GM21619 (cell line): ENCODE results near the gene CEP295NL.
A peak's percentile ranks its signal among the peaks of the same experiment; 100 is the strongest.
"Not testable (repeated sequence)": the region's sequence is repeated elsewhere in the genome, so short reads cannot be mapped to it uniquely, and the experiment has no call there.

Experiments used
- ATAC-seq: cut with Tn5 transposase; IDR thresholded peaks from one replicate; pipeline ENCODE4 v1.9.1; 2021; ENCODE audit not compliant: unreplicated experiment

The CEP295NL gene

GRCh38 chr17:78867046-78867445 is 36.0 kb downstream of the CEP295NL start:
- ATAC-seq: not testable (repeated sequence)

- no peak for ATAC-seq
Observed at GRCh38 chr17:78865682-78866390, 37.2 kb downstream of the CEP295NL start.

GRCh38 chr17:78864117-78864516 is 38.9 kb downstream of the CEP295NL start:
- no peak for ATAC-seq

GRCh38 chr17:78862073-78863023 is 40.7 kb downstream of the CEP295NL start:
- no peak for ATAC-seq

GRCh38 chr17:78861229-78861628 is 41.8 kb downstream of the CEP295NL start:
- ATAC-seq: no peak

GRCh38 chr17:78859051-78859450 is 44.0 kb downstream of the CEP295NL start:
- ATAC-seq: no peak

GRCh38 chr17:78857266-78857665 is 45.7 kb downstream of the CEP295NL start:
- ATAC-seq: no peak

GRCh38 chr17:78855561-78856165 is 47.3 kb downstream of the CEP295NL start:
- ATAC-seq: no peak

GRCh38 chr17:78854508-78854907 is 48.5 kb downstream of the CEP295NL start:
- no peak for ATAC-seq

GRCh38 chr17:78853926-78854394 is 49.0 kb downstream of the CEP295NL start:
- ATAC-seq: no peak

- no peak for ATAC-seq
Observed at GRCh38 chr17:78852709-78853121, 50.3 kb downstream of the CEP295NL start.

- ATAC-seq: no peak
Observed at GRCh38 chr17:78849026-78849425, 54.0 kb downstream of the CEP295NL start.

- ATAC-seq: no peak
Observed at GRCh38 chr17:78847052-78847451, 55.9 kb downstream of the CEP295NL start.

GRCh38 chr17:78844301-78845005 is 58.5 kb downstream of the CEP295NL start:
- ATAC-seq: no peak

GRCh38 chr17:78842881-78843565 is 60.0 kb downstream of the CEP295NL start:
- ATAC-seq: no peak

GRCh38 chr17:78840780-78841611 is 62.0 kb downstream of the CEP295NL start, which contains the start of gene USP36:
Gene USP36, minus strand, starts transcription at chr17:78840814. Its CDS starts 4,451 bp downstream, at chr17:78836363.
- ATAC-seq: peak; percentile 84
